HEK293T (cell line): ENCODE results near the gene EXD2.
A peak's percentile ranks its signal among the peaks of the same experiment; 100 is the strongest.
"Not testable (repeated sequence)": the region's sequence is repeated elsewhere in the genome, so short reads cannot be mapped to it uniquely, and the experiment has no call there.

Experiments used
- CTCF ChIA-PET: fragments of 350-600 bp; formaldehyde crosslinking; extraction: SDS; loops from one replicate; lab custom pipeline; 2021; ENCODE audit warnings: antibody characterized with exemption, inconsistent platforms; lab: Yijun Ruan, JAX
- POLR2A ChIA-PET: fragments of 350-600 bp; formaldehyde crosslinking; extraction: SDS; loops from one replicate; lab custom pipeline; 2020; ENCODE audit warnings: antibody characterized with exemption, inconsistent platforms; lab: Yijun Ruan, JAX
- DNase-seq: peaks from one replicate; pipeline ENCODE4 v3.0.0; 2012; ENCODE audit warnings: mixed read lengths; ENCODE audit errors: extremely low spot score
- ARNT ChIP-seq: fragments of 450-650 bp; IDR thresholded peaks from 2 replicates; pipeline ENCODE4 v1.6.1; 2017; ENCODE audit warnings: mild to moderate bottlenecking
- BHLHE40 ChIP-seq: fragments of 450-650 bp; IDR thresholded peaks from 2 replicates; pipeline ENCODE4 v1.6.1; 2016; ENCODE audit warnings: mild to moderate bottlenecking, moderate library complexity, borderline replicate concordance
- CTBP1 ChIP-seq: fragments of 450-650 bp; IDR thresholded peaks from 2 replicates; pipeline ENCODE4 v1.6.1; 2016; ENCODE audit warnings: borderline replicate concordance
- ELF4 ChIP-seq: fragments of 450-650 bp; IDR thresholded peaks from 2 replicates; pipeline ENCODE4 v1.6.1; 2017; ENCODE audit warnings: antibody characterized with exemption
- FOXA1 ChIP-seq: fragments of 450-650 bp; IDR thresholded peaks from 2 replicates; pipeline ENCODE4 v1.6.1; 2016; ENCODE audit warnings: mild to moderate bottlenecking
- FOXK2 ChIP-seq: fragments of 450-650 bp; IDR thresholded peaks from 2 replicates; pipeline ENCODE4 v1.6.1; 2016; ENCODE audit warnings: mild to moderate bottlenecking
- FOXM1 ChIP-seq: fragments of 450-650 bp; IDR thresholded peaks from 2 replicates; pipeline ENCODE4 v1.6.1; 2017; ENCODE audit warnings: mild to moderate bottlenecking, borderline replicate concordance
- HDGF ChIP-seq: fragments of 450-650 bp; IDR thresholded peaks from 2 replicates; pipeline ENCODE4 v1.6.1; 2017; ENCODE audit warnings: antibody characterized with exemption, borderline replicate concordance
- L3MBTL2 ChIP-seq: fragments of 450-650 bp; conservative IDR thresholded peaks from 2 replicates; pipeline ENCODE4 v1.6.1; 2016; ENCODE audit warnings: mild to moderate bottlenecking
- LEF1 ChIP-seq: fragments of 450-650 bp; IDR thresholded peaks from 2 replicates; pipeline ENCODE4 v1.6.1; 2017; ENCODE audit warnings: mild to moderate bottlenecking, borderline replicate concordance
- NFRKB ChIP-seq: fragments of 450-650 bp; IDR thresholded peaks from 2 replicates; pipeline ENCODE4 v1.6.1; 2016; ENCODE audit warnings: mild to moderate bottlenecking, moderate library complexity
- SP1 ChIP-seq: fragments of 450-650 bp; IDR thresholded peaks from 2 replicates; pipeline ENCODE4 v1.6.1; 2017
- SUZ12 ChIP-seq: fragments of 450-650 bp; IDR thresholded peaks from 2 replicates; pipeline ENCODE4 v1.6.1; 2016; ENCODE audit warnings: mild to moderate bottlenecking
- TARDBP ChIP-seq: fragments of 450-650 bp; IDR thresholded peaks from 2 replicates; pipeline ENCODE4 v1.6.1; 2016
- ZNF384 ChIP-seq: fragments of 450-650 bp; IDR thresholded peaks from 2 replicates; pipeline ENCODE4 v1.6.1; 2016
- TF ChIP-seq, protein P1 (sequence below): fragments of 450-650 bp; IDR thresholded peaks from 2 replicates; pipeline ENCODE4 v1.6.1; 2016

Gene EXD2

DNA sequence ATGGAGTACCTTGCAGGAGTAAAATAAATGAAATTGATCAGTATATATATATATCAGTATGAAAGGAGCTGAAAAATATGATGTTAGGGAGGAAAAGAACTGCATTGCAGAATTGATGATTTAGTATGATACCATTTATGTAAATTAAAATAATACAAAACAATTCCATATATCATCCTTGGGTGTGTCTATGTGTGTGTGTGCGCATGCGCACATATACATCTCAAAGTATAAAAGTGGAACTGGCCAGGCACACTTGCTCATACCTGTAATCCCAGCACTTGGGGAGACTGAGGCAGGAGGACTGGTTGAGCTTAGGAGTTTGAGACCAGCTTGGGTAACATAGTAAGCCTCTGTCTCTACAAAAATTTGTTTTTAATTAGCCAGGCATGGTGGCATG, 84.0 kb downstream of the EXD2 start:
- CTCF ChIA-PET = interaction anchor here (0.9 to 1.1 kb wide), 2 partner anchors 14 to 146 kb away, joined by 3 to 4 read pairs; no protein-coding TSS in a partner anchor
- no peak for TF ChIP-seq ARNT
- POLR2A ChIA-PET = interaction anchor here (1.0 kb wide), 1 partner anchor 123 kb away, joined by 3 read pairs; the partner anchor contains the start of genes ERH and SLC39A9
- no peak for DNase-seq

DNA sequence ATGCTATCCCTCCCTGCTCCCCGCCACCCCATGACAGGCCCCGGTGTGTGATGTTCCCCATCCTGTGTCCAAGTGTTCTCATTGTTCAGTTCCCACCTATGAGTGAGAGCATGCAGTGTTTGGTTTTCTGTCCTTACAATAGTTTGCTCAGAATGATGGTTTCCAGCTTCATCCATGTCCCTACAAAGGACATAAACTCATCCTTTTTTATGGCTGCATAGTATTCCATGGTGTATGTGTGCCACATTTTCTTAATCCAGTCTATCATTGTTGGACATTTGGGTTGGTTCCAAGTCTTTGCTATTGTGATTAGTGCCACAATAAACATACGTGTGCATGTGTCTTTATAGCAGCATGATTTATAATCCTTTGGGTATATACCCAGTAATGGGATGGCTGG, 86.1 kb downstream of the EXD2 start:
- CTCF ChIA-PET, DNase-seq, POLR2A ChIA-PET: not testable (repeated sequence)

DNA sequence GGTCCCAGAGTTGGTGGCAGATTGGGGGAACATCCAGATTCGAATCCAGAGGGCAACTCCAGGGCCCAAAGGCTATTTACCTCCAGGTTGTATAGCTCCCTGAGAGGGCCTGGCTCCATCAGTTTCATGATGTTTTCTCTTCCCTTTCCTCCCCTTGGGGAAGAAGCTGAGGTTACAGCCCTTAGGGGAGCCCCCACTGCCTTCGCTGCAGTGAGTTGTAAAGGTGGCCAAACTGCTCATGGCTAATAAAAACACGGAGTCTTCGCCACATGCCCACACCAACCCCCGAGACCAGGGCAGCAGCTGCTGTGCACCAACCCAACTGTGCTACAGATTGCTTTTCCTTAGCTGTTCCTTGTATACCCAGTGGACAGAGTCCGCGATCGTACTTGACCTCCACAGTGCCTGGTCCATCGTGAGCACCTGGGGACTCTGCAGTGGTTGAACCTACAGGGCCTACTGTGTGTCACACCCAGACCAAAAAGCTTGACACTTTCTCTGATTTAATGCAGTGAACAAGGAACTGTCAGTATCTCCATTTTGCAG, 89.5 kb downstream of the EXD2 start:
- CTCF ChIA-PET = interaction anchor here (1.8 kb wide), 1 partner anchor 20 kb away, joined by 4 read pairs; the partner anchor contains the start of gene GALNT16
- POLR2A ChIA-PET = no interaction called here
- no peak for DNase-seq
- TF ChIP-seq HDGF (no peak), BHLHE40 (no peak), FOXM1 (no peak), NFRKB (no peak), ARNT (no peak), FOXK2 (no peak), L3MBTL2 (no peak), SP1 (no peak), TARDBP (no peak), LEF1 (no peak), FOXA1 (no peak), ZNF384 (no peak), ELF4 (no peak), CTBP1 (no peak), SUZ12 (no peak)

DNA sequence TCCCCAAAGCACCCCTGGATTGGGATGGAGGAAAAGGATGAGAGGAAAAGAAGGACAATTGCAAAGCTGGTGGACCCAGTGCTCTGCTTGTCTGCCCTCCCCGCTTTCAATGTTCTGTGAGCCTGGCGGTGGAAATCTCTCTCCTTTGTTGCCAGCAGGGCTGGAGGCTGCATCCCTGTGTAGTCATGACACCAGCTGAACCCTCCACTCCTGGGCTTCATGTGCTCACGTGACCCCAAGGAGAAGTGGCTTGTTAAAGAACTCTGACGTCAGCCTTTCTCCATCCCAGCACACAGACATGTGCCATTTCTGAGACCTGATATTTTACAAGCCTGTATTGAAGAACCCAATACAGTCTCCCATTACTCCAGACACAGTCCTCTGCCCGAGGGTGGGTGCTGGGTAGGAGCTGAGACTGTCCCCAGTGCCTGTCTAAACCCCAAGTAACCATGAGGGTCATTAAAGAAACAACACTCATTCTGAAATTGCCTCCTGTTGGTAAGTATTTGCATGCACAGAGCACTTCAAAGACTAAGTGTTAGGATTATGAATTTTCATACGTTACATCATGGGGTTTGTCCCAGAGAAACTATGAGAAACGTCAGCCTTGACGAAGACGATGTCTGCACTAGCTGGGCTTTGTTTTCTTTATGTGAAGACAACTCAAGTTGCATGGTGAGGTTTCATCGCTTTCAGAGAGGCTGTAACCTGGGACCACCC, 90.3 kb downstream of the EXD2 start:
- ChIA-PET POLR2A (no interaction called here), CTCF (interaction anchor here (1.8 kb wide), 1 partner anchor 21 kb away, joined by 4 read pairs; the partner anchor contains the start of gene GALNT16)
- peak; percentile 45 for DNase-seq
- TF ChIP-seq NFRKB (no peak), FOXM1 (no peak), FOXK2 (no peak), SUZ12 (no peak), CTBP1 (no peak), TARDBP (no peak), HDGF (no peak), L3MBTL2 (no peak), ELF4 (no peak), LEF1 (no peak), SP1 (no peak), ARNT (no peak), FOXA1 (no peak), ZNF384 (no peak), BHLHE40 (no peak)
- TF ChIP-seq, protein P1, sequence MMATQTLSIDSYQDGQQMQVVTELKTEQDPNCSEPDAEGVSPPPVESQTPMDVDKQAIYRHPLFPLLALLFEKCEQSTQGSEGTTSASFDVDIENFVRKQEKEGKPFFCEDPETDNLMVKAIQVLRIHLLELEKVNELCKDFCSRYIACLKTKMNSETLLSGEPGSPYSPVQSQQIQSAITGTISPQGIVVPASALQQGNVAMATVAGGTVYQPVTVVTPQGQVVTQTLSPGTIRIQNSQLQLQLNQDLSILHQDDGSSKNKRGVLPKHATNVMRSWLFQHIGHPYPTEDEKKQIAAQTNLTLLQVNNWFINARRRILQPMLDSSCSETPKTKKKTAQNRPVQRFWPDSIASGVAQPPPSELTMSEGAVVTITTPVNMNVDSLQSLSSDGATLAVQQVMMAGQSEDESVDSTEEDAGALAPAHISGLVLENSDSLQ = no peak

DNA sequence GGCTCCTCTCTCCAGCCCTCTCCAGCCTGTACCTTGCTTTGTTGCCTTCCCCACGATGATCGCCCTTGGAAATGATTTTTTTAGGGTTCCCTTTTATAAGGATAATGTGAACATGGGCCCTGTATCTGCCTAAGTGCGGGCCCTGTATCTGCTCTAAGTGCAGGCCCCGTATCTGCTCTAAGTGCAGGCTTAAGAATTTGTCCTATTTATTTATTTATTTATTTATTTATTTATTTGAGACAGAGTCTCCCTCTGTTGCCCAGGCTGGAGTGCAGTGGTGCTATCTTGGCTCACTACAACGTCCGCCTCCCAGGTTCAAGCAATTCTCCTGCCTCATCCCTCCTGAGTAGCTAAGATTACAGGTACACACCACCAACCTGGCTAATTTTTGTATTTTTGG, 91.2 kb downstream of the EXD2 start:
- TF ChIP-seq TARDBP (no peak), FOXK2 (no peak), ELF4 (no peak), L3MBTL2 (no peak)
- ChIA-PET POLR2A (no interaction called here), CTCF (interaction anchor here (1.8 kb wide), 1 partner anchor 22 kb away, joined by 4 read pairs; the partner anchor contains the start of gene GALNT16)
- DNase-seq = no peak

DNA sequence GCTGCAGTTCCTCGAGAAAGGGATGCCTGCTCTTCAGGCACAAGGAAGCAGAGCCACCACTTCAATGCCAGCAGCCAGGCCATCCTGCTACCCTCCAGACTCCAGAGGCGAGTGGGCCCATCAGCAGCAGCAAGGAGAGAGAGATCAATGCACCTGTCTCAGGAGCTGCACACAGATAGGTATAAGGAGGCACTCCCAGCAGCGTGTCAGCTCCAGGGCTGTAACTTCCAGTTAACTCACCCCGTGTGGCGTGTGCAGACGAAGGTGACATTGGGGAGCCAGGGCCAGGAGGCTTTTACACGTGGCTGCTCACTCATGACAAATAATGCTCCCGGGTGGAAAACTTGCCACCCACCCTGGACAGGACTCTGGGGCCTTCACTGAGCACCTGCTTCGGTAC, 92.9 kb downstream of the EXD2 start:
- ChIA-PET POLR2A (no interaction called here), CTCF (no interaction called here)
- no peak for DNase-seq
- TF ChIP-seq SUZ12 = no peak
- TF ChIP-seq FOXK2 = no peak
- no peak for TF ChIP-seq CTBP1
- no peak for TF ChIP-seq ZNF384
- TF ChIP-seq ELF4 = no peak
- no peak for TF ChIP-seq LEF1
- TF ChIP-seq TARDBP = no peak
- no peak for TF ChIP-seq FOXM1
- TF ChIP-seq NFRKB = no peak
- TF ChIP-seq, protein P1 = no peak
- no peak for TF ChIP-seq ARNT
- TF ChIP-seq HDGF = no peak
- no peak for TF ChIP-seq L3MBTL2
- TF ChIP-seq FOXA1 = no peak
- no peak for TF ChIP-seq SP1
- no peak for TF ChIP-seq BHLHE40

DNA sequence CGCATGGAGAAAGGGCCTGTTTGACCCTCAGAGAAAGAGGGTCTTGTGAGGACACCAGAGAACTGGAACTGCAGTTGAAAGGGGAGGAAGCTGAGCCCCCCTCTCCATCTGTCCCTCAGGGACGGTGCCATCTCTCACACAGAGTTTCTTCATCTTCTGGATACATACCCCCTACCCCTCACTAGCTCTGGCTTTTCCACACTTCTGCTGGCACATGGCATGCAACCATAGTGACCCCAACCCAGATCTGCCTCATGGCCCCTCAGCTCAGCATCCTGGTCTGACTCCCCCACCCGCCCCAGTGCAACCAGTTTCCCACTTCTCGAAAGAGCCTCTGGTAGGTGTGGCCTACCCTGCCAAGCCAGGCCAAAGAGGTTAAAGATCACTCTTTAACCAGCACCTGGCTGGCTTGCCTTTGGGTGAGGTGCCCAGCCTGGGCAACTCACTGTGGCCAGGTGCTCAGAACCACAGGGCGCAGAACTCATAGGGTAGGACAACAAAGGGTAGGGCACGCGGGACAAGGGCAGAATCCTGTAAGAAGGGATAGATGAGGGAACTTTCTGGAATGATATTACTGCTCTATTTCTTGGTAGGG, 94.5 kb downstream of the EXD2 start:
- CTCF ChIA-PET = no interaction called here
- POLR2A ChIA-PET = no interaction called here
- DNase-seq = no peak
- TF ChIP-seq FOXM1 = no peak
- TF ChIP-seq, protein P1 = no peak
- TF ChIP-seq FOXK2 = no peak
